ENCODE measurements around the gene SLC49A3. TPM values are rescaled to one million over a fixed set of nuclear protein-coding genes. Genes with fewer than 3 reads are reported as not detected.

Gene SLC49A3
- total RNA-seq, 1 donor from 2014 or later = 12.6 TPM

GRCh38 chr4:685679-686412, 3.1 kb downstream of the SLC49A3 start:
- DNase-seq (peak; percentile 34), ATAC-seq (no peak)
- intact Hi-C loops (cut with micrococcal nuclease) = no loop called here

- intact Hi-C loops (cut with micrococcal nuclease) = no loop called here
- DNase-seq (peak; percentile 32), ATAC-seq (no peak)
Measured at GRCh38 chr4:684623-685327, 4.2 kb downstream of the SLC49A3 start.

GRCh38 chr4:683982-684622, 4.8 kb downstream of the SLC49A3 start:
- DNase-seq (peak; percentile 85), ATAC-seq (peak; percentile 31)
- intact Hi-C loops (cut with micrococcal nuclease) = no loop called here

DNA sequence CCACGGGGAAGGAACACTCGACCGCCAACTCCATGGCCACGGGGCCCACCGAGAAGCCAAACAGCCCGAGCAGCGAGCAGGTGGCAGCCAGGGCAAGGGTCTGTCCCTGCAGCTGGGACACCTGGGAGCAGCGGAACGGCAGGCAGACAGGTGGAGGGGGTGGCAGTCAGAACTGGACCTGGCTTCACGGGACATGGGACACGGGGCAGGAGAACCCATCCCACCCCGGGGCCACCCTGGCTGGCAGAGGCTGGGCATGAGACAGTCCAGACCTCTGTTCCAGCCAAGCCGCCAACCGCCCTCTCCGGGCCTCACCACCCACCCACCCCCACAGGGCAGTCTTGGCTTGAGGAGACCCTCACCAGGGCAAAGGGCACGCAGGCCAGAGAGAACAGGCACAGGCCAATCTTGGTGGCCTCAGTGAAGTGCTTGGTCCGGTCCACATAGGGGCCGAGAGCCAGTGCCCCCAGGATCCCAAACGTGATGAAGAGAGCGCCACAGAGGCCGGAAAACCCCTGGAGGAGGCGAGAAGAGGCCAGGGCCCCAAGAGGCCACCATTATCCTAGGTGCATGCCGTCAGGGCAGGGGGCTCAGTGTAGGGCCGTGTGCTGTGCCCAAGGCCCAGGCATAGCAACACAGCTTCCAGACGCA, 5.6 kb downstream of the SLC49A3 start:
- no peak for ATAC-seq
- intact Hi-C loops (cut with micrococcal nuclease) = no loop called here

GRCh38 chr4:682490-683172, 6.3 kb downstream of the SLC49A3 start:
- peak; percentile 28 for DNase-seq
- no peak for ATAC-seq
- intact Hi-C loops (cut with micrococcal nuclease) = no loop called here

More for the DNA sequence above, 5.6 kb downstream of the SLC49A3 start:
- DNase-seq = peak; percentile 27

GRCh38 chr4:681736-682451, 7.1 kb downstream of the SLC49A3 start:
- intact Hi-C loops (cut with micrococcal nuclease) = no loop called here
- DNase-seq (peak; percentile 59), ATAC-seq (no peak)

DNA sequence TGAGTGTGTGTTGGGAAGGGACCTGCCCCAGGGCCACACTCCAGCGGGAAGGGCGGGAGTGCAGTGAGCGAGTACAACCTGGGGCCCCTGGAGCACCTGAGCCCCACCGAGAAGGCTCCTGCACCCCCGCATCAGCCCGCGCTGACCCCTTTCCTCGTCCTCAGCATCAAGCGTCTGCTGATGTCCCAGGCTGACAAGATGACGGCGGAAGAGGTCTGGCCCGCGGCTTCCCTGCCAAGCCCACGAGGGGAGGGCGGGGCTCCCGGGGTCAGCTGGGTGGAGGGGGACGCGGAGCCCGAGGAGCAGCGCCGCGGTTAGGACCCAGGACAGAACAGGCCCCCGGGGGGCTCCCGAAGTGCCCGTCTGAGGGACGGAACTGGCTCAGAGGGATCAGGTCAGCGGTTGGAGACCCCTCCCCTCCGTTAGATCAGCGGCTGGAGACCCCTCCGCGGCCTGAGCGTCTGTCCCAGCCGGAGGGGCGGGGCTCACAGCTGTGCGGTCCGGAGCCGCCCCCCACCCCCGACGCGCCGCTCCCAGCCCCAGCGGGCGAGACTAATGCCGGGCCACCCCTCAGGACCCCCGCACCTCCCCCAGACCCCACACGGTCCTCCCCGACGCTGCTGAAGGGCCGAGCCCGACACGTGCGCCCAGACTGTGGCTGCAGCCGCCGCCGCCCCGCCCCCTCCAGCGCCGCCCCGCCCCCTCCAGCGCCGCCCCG, 7.9 kb downstream of the SLC49A3 start:
- intact Hi-C loops (cut with micrococcal nuclease) = no loop called here
- DNase-seq (peak; percentile 86), ATAC-seq (peak; percentile 60)

DNA sequence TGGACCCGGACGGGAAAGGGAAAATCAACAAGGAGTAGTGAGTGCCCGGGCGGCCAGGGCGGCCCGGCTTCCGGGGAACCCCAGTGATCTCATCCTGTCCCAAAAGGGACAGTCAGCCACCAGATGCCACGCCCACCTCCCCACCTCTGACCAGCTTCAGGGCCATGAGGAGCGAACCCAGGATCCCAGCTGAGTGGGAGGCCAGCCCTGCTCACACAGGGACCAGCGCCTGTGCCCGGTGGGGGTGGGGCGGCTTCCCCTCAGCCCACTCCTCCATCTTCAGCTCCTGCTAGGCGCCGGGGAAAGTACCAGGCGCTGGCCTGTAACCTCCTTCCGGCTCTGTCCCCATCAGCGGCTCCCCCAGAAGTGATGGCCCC, 8.4 kb downstream of the SLC49A3 start:
- ATAC-seq = no peak
- DNase-seq = peak; percentile 42
- intact Hi-C loops (cut with micrococcal nuclease) = no loop called here

DNA sequence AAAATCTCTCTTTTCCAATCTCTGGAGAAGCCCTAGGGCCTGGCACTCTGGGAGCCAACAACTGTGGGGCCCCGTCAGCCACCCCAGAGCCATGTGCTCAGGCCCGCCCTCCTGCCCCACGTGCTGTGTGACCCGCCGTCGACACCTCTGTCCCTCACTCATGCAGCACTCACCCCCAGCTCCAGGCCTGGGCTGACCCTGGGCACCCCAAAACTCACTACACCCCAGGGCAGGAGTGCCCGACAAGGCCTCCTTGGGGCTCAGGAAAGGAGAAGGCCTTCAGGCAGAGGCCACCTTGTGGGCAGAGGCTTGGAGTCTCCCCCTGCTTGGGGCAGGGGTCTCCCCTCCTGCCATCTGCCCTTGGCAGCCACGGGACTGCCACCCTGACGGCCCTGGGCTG, 8.9 kb downstream of the SLC49A3 start:
- intact Hi-C loops (cut with micrococcal nuclease) = no loop called here
- DNase-seq (peak; percentile 30), ATAC-seq (no peak)

DNA sequence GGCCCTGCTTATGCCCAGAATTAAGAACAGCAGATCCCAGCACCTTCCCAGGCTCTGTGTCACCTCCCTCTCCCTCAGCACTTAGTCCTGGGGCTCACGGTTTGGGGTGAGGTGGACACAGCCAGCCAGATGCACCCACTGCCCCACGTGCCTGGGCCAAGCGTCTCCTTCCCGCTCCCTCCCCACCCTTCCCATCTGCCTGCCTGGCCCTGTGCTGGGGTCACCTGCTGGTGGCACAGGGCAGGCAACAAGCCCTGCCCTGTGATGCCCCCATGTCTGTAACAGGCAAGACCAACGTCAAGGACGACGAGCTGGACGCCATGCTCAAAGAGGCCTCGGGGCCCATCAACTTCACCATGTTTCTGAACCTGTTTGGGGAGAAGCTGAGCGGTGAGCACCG, 9.3 kb downstream of the SLC49A3 start:
- ATAC-seq = no peak
- DNase-seq = no peak
- intact Hi-C loops (cut with micrococcal nuclease) = no loop called here

- intact Hi-C loops (cut with micrococcal nuclease) = no loop called here
- no peak for ATAC-seq
- DNase-seq = peak; percentile 24
Measured at GRCh38 chr4:679104-679481, 9.9 kb downstream of the SLC49A3 start.

- DNase-seq = peak; percentile 25
Measured at GRCh38 chr4:678331-679103, 10.4 kb downstream of the SLC49A3 start.

DNA sequence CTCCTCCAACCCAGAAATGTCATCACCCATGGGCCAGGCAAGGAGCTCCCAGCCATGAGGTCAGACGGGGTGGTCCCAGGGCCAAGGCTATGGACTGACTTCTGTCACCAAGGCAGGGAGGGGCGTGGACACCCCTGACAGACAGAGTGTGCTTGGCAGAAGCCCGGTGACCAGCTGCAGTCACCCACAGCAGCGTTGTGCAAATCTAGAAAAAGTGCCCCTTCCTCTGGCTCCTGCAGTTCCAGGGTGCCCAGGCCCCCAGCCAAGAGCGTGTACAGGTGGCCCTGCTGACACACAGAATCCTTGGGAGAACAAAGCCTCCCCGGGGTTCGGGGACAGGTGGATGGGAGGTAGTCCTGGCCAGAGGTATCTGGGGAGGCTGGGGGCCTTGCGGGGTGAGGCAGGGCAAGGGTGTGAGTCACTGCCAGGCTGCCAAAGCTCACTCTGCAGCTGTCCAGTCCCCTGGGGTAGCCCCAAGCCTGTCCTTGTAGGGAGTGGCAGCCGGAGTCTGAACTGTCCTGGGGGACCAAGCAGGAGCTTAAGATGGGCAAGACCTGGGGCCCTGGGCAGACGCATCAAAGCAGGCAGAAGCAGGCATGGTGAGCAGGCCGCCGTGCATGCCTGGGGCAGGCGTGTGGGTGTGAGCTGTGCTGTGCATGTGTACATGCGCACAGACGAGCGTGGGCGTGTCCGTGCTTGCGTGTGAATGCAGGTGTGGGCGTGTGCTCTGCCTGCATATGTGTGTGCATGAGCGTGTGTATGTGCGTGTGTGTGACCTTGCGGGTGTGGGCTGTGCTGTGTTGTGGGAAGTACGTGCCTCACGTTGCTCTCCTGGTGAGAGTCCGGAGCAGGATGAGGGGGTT, 11.3 kb downstream of the SLC49A3 start:
- ATAC-seq = no peak
- DNase-seq = peak; percentile 35
- intact Hi-C loops (cut with micrococcal nuclease) = no loop called here

More at GRCh38 chr4:678331-679103, 10.4 kb downstream of the SLC49A3 start:
- no peak for ATAC-seq
- intact Hi-C loops (cut with micrococcal nuclease) = no loop called here

- DNase-seq = no peak
- intact Hi-C loops (cut with micrococcal nuclease) = no loop called here
- ATAC-seq = no peak
Measured at GRCh38 chr4:676871-677235, 12.1 kb downstream of the SLC49A3 start.

DNA sequence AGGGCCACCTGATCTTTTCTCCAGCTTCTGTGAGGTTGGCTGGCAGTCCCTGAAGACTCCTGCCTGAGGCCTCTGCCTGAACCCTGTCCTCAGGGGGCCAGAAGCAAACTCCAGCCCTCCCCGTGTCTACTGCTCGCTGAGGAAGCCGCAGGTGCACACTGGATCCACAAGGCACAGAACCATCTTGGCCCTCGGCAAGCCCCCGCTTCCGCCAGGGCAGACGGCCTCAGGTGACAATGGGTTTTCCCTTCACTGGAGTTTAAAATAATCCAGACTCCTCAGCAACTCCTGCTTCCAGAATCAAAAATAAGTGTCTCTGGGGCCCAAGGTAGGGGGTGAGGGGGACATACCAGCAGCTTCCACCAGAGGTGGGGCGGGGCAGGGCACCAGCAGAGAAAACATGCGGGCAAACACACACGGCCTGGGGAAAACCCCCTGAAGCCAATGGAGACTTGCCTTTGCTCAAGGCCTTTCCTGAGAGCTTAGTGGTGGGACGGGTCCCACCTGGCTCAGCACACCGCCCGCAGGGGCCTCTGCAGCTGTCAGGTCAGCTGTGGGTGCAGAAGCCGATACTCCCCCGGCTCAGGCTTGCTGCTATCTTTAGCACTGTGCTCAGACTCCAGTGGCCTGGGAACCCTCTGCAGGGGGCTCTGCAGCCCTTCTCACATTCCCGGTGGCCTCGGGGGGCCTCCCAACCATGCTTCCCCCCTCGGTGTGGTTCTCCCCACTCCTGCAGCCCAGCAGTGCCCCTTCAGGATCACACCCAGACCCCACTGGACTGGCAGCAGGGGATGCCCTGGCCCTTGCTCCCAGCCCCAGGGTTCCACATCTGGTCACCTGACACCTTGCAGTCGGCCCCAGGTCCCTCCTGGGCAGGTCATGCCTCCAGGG, 12.7 kb downstream of the SLC49A3 start:
- no peak for DNase-seq
- ATAC-seq = no peak
- intact Hi-C loops (cut with micrococcal nuclease) = no loop called here

All from left ventricle myocardium superior (tissue), 1 donor.